SIG-M5 treated with dmso at 0.1 percent for 504 hours (cell line): Measurements from ENCODE around the gene CNOT4.
A peak's percentile ranks its signal among the peaks of the same experiment; 100 is the strongest.
"Not testable (repeated sequence)": the region's sequence is repeated elsewhere in the genome, so short reads cannot be mapped to it uniquely, and the experiment has no call there.

Experiments used
- DNase-seq: peaks from one replicate; lab custom pipeline; 2025; ENCODE audit not compliant: unreplicated experiment; lab: John Stamatoyannopoulos, UW

CNOT4 gene

GRCh38 chr7:135459951-135460567 lies 49.8 kb downstream of the CNOT4 start:
- no peak for DNase-seq

- DNase-seq, result no peak
These were observed 50.8 kb downstream of the CNOT4 start for GRCh38 chr7:135459076-135459475.

DNA sequence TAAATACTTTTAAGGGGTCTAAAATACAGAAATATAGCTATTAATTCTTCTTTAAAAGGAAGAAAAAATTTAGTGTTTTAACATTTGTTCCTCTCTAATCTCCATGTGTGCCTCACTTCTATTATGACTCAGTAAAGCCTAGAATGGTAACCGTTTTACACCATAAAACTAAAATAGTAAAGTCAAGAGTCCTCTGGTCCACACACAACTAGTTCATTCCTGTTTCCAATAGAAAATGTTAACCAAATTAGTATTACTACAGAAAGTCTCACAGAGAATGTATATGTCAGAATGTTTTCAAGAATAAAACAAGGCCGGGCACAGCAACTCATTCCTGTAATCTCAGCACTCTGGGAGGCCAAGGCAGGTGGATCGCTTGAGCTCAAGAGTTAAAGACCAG lies 55.8 kb downstream of the CNOT4 start:
- no peak for DNase-seq

DNA sequence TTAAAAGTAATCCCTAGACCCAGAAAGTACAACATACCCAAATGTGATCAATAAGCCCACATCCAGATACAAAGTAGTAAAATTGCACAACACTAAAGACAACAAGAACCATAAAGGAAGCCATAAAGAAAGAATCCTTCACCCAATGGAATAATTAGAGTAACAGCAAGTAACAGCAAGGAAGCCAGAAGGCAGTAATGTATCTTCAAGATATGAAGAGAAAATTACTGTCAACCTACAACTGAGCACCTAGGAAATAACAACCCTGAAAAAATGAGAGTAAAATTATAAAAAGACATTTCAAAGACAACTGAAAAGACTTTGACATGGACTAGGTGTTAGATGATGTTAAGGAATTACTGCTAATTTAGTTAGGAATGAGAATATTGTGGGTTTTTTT lies 60.5 kb downstream of the CNOT4 start:
- no peak for DNase-seq

DNA sequence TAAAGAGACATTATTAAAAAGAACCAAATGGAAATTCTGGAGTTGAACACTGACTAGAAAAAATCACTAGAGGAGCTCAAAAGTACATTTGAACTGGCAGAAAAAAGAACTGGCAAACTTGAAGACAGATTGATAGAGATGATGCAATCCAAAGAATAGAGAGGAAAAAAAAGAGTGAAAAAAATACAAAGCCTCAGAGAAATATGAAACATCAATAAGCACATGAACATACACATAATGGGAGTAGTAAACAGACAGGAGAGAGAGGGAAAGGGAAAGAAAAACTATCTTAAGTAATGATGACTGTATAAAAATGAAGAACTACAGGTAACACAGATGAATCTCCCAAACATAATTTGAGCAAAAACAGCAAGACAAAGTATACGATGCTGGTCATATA lies 61.1 kb downstream of the CNOT4 start:
- DNase-seq, result no peak

- no peak for DNase-seq
These were observed 62.2 kb downstream of the CNOT4 start for GRCh38 chr7:135447748-135448147.

GRCh38 chr7:135445690-135446089 lies 64.2 kb downstream of the CNOT4 start:
- no peak for DNase-seq

DNA sequence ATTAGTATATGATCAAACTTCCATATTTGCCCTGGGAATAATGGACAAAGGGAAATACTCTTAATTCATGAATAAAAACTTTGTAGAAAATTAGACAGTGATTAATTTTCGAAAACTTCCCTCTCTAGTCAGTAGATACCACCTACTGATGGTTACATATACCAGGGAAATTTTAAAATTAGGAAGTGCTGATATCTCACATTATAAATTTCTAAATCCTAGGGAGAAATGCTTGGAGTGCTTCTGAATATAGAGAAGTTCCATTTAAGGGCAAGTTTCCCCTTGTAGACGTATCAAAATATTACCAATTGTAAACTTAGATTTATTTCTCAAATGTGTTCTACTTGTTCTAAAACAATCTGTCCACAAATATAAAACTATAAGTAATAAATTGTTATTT lies 64.6 kb downstream of the CNOT4 start:
- DNase-seq, result not testable (repeated sequence)

- no peak for DNase-seq
These were observed 68.1 kb downstream of the CNOT4 start for GRCh38 chr7:135441791-135442190.

DNA sequence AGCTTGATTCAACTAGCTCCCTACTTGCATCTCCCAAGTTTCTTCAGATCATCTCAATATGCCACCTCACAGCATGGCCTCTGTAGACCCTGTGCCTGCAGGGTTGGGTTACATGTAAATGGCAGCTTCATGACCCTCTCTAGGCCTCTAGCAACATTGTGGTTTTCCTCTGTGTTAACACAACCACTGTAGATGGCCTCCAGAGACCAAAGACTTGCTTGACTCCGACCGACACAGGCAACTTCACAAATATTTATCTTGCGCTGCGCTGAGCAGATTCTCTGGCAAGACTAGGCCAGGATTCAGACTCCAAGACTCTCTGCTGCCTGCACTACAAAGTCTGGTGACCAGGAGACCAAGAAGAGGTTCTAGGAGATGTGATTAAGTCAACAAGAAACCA lies 75.9 kb downstream of the CNOT4 start:
- no peak for DNase-seq

DNA sequence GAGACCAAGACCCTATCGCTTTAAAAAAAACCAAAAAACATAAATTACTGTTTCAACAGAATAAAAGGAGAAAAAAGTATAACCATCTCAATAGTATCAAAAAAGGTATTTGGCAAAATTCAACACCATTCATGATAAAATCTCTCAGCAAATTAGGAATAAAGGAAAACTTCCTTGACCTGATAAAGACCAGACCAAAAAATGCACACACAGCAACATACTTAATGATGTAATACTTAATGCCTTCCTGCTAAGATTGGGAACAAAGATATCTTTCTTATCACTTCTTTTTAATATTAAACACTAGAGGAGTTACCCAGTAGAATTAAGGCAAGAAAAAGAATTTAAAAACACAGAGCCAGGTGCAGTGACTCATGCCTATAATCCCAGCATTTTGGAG lies 79.3 kb downstream of the CNOT4 start:
- DNase-seq, result no peak

- no peak for DNase-seq
These were observed 81.0 kb downstream of the CNOT4 start for GRCh38 chr7:135428879-135429278.

- no peak for DNase-seq
These were observed 81.9 kb downstream of the CNOT4 start for GRCh38 chr7:135428011-135428410.

DNA sequence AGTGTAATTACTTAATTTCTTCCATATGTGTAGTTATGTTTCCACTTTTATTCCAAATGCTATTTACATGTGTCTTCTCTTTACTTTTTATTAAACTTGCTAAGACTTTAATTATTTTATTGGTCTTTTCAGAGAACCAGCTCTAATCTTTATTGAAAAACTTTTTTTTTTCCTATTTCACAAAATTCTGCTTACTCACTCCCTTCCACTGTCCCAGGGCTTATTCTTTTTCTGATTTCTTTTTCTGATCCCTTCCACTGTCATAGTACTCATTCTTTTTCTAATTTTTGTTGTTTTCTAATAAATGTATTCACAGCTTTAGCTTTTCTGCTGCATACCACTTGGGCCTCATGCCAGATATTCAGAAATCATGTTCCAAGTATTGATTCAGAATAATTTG lies 82.7 kb downstream of the CNOT4 start:
- DNase-seq, result no peak

GRCh38 chr7:135425036-135425435 lies 84.9 kb downstream of the CNOT4 start:
- no peak for DNase-seq

DNA sequence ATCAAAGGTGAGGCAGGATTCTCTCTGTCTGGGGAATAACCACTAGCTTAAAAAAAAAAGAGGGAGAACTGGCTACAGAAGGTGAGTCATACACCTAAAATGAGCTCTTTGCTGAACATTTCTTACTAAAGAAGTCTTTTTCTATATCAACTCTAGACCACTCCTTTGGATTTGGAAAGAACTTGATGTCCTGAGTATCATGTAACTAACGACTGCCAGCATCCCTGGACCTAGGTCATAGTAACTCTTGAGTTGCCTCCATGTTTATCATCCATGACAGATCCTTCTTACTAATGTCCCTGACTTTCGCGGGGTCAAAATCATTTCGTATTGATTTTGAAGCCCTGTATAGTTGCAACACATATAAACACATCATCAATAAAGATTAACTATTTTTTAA lies 89.1 kb downstream of the CNOT4 start:
- no peak for DNase-seq

DNA sequence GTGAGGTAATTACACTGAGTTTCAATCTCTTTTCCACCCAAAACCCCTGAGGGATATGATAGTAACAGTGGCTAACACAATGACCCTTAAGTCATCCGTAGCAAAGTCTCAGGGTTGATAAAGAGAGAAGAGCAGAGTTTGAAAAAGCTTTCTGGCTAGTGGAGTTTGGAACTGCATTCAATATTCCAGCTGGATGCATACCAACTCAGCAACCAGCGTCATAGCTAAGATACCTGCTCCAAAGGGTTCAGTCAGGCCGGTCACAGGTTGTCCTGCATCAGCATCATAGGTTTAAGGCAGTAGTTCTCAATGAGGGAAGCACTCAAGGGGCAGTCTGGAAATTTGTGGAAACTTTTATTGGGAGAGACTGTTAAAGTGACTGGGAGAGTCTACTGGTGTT lies 93.5 kb downstream of the CNOT4 start:
- DNase-seq, result no peak

- peak; percentile 62 for DNase-seq
These were observed 95.0 kb downstream of the CNOT4 start for GRCh38 chr7:135414850-135415439.

DNA sequence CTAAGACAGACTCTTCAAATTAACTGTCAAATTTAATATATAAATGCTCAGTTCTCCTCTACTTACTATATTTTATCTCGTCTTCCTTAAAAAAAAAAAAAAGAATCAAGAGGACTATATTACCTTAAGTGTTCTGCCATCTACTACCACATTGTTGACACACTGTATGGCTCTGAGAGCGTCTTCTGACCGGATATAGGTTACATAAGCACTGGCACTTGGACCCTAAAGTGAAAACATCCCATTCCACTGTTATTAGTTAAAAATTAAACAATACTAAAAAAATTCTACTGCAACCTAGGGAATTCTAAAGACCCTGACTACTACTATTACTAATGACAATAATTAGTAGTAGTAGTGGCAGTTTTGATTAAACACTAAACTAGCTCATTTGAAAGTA lies 95.7 kb downstream of the CNOT4 start:
- DNase-seq, result no peak

- DNase-seq, result no peak
These were observed 98.8 kb downstream of the CNOT4 start for GRCh38 chr7:135411098-135411497.

DNA sequence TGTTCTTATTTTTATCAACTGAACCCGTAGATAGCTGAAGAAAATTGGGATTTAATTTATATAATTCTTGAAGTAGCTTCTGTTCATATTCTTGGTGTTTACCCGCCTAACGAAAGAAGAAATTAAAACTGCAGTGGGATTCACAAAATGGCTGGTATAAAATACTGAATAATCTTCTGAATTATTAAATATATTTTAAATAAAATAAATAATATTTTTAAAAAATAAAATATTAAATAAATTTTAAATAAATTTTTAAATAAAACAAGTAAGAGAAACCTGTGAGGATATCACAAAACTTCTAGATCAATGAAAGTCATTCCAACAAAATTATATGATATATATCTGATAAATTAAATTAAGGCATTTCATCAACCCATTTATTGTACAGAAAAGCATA lies 99.4 kb downstream of the CNOT4 start:
- DNase-seq, result no peak

- DNase-seq, result no peak
These were observed 99.9 kb downstream of the CNOT4 start for GRCh38 chr7:135409845-135410542.

DNA sequence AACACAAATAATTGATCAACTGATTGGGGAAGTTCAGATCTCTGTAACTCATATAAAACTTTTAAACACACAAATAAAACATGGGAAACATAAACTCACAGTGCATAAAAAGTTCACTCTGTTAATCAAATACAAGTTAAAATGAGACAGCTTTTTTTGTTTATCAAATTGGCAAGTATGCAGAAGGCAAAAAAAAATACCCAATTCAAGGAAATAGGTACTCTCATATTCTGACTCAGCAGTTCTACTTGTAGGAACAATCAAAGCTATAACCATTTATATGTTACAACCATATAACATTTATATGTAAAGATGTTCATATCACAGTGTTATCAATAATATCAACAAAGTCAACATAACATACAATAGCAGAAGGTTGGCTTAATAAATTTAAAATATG lies 102.0 kb downstream of the CNOT4 start:
- DNase-seq, result no peak
